GM10266 (cell line): ENCODE measurements around the gene UNCX.
"Not testable (repeated sequence)": the region's sequence is repeated elsewhere in the genome, so short reads cannot be mapped to it uniquely, and the experiment has no call there.

Experiments used
- DNase-seq: peaks from one replicate; pipeline ENCODE4 v3.0.0; 2012; ENCODE audit errors: extremely low spot score
- TF ChIP-seq, protein P1 (sequence below): IDR thresholded peaks from 2 replicates; pipeline ENCODE4 v1.5.1; 2012; ENCODE audit warnings: mild to moderate bottlenecking, low read depth; ENCODE audit not compliant: control insufficient read depth, insufficient read depth; ENCODE audit errors: missing control alignments

UNCX gene

DNA sequence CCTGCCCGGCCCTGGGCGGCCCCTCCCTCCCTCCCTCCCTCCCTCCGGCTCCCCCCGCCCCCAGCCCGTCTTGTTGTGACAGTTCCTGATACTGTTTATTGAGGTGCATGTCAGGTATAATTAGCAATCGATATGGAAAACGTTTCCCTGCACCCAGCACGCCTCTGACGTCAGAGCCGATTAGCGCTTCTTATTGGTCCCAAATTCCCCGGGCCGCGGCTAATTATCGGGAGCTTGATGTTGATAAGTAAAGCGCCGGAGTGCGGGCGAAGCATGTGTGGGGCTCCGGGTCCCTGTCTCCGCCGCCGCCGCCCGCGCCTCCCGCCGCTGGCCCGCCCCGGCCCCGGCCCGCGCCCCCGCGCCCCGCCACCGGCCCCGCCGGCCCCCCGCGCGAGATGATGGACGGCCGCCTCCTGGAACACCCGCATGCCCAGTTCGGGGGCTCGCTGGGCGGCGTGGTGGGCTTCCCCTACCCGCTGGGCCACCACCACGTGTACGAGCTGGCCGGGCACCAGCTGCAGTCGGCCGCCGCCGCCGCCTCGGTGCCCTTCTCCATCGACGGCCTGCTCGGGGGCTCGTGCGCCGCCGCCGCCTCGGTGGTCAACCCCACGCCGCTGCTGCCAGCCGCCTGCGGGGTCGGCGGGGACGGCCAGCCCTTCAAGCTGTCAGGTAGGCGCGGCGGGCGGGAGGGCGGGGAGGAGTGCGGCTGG, at the start of gene UNCX:
Gene UNCX, plus strand, starts transcription at position 250 of the 710 bp plus-strand sequence. Its CDS starts 146 bp downstream, at position 396.
- TF ChIP-seq, protein P1, sequence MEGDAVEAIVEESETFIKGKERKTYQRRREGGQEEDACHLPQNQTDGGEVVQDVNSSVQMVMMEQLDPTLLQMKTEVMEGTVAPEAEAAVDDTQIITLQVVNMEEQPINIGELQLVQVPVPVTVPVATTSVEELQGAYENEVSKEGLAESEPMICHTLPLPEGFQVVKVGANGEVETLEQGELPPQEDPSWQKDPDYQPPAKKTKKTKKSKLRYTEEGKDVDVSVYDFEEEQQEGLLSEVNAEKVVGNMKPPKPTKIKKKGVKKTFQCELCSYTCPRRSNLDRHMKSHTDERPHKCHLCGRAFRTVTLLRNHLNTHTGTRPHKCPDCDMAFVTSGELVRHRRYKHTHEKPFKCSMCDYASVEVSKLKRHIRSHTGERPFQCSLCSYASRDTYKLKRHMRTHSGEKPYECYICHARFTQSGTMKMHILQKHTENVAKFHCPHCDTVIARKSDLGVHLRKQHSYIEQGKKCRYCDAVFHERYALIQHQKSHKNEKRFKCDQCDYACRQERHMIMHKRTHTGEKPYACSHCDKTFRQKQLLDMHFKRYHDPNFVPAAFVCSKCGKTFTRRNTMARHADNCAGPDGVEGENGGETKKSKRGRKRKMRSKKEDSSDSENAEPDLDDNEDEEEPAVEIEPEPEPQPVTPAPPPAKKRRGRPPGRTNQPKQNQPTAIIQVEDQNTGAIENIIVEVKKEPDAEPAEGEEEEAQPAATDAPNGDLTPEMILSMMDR, result no peak
- DNase-seq, result no peak

DNA sequence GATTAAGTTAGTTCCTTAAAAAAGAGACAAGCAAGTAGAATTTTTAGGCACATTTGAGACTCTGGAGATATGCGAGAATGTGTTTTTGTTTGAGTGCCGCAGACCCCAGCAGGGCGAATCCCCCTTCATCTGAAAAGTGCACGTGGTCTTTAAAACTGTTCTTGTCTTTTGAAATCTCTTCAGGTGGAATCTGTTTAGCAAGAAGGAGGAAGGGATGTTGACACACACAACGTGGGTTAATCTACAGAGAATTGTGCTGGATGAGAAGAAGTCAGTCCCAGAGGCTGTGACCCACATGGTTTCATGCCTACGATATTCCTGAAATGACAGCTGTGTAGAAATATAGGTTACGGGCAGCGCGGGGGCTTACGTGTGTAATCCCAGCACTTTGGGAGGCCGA, 45.5 kb upstream of the UNCX start:
- TF ChIP-seq, protein P1, result no peak
- DNase-seq, result no peak

DNA sequence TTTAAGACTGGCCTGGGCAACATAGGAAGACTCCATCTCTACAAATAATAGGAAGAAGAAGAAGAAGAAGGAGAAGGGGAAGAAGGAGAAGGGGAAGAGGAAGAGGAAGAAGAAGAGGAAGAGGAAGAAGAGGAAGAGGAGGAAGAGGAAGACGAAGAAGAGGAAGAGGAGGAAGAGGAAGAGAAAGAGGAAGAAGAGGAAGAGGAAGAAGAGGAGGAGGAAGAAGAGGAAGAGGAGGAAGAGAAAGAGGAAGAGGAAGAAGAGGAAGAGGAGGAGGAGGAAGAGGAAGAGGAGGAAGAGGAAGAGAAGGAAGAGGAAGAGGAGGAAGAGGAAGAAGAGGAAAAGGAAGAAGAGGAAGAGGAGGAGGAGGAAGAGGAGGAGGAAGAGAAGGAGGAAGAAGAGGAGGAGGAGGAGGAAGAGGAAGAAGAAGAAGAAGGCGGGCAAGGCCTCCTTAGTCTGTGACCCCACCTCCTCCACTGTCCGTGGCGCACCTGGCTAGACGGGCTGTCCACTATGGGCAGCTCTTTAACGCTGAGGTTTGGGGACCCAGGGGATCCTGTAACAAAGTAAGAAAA, 43.9 kb upstream of the UNCX start:
- TF ChIP-seq, protein P1, result no peak
- no peak for DNase-seq

DNA sequence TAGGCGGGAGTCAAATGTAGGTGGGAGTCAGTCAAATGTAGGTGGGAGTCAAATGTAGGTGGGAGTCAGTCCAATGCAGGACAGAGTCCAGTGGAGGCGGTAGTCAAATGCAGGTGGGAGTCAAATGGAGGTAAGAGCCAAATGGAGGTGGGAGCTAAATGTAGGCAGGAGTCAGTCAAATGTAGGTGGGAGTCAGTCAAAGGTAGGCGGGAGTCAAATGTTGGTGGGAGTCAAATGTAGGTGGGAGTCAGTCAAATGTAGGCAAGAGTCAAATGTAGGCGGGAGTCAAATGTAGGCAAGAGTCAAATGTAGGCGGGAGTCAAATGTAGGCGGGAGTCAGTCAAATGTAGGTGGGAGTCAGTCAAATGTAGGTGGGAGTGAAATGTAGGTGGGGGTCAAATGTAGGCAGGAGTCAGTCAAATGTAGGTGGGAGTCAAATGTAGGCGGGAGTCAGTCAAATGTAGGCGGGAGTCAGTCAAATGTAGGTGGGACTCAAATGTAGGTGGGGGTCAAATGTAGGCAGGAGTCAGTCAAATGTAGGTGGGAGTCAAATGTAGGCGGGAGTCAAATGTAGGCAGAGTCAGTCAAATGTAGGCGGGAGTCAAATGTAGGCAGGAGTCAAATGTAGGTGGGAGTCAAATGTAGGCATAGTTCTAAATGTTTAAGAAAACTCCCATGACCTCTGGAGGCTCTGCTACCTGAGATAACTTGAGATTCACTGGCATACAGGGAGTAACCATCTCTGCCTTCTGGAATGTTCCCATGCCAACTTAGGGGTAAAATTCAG, 42.5 kb upstream of the UNCX start:
- DNase-seq, result no peak
- TF ChIP-seq, protein P1, result no peak

DNA sequence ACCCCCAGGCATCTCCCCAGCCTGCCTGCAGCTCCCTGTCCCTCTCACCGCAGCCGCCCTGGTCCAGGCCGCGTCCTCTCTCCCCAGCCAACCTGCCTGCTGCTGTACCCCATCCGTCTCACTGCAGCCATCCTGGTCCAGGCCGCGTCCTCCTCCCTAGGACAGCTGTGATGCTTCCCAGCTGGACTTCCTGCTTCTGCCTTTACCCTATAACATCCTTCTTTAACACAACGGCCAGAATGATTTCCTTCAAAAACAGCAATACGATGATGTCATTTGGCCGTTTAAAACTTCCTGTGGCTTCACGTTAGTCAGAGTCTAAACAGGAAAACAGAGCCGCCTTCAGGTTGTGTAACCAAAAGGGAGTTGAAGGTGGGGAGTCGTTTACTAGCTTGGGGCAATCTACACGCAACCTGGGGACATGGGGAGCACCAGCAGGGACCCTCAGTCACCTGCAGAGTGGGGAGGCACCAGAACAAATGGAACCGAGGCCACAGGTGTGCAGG, 40.4 kb upstream of the UNCX start:
- TF ChIP-seq, protein P1, result no peak
- no peak for DNase-seq

DNA sequence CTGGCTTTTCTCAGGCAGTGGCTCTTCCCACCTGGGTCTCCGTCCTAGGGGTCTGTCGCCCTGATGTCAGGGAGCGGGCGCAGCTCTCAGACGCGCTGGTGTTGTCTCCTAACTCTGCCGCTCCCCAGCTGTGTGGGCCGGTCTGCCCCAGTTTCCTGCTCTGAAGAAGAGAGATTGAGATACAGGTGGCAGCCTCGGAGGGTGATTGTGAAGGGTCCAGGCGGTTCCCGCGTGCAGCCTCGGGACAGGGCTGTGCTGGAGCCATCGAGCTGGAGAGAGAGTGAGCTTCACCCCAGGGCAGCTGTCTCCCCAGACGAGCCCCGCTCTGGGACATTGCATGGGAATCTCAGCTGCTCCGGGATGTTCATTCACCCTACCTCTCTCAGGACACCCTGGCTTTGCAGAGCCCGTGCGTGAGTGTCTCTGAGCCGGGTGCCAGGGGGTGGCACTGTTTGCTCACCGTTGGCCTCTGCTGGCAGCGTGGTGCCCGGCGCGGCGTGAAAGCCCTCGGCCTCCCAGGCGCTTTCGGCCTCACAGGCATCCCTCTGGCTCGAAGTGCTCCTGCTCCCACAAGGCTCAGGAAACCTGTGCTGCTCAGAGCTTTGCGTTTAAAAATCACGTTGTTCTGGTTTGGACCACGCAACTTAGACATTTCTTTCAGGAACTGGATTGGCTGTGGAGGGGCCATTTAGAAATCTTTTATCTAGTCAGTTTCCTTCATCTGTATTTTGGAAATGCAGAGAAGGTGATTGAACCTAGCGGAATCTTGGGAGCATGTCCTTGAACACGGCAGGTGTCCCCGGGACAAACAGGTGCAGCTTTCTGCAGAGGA, 38.9 kb upstream of the UNCX start:
- TF ChIP-seq, protein P1, result peak; percentile 21
- no peak for DNase-seq

DNA sequence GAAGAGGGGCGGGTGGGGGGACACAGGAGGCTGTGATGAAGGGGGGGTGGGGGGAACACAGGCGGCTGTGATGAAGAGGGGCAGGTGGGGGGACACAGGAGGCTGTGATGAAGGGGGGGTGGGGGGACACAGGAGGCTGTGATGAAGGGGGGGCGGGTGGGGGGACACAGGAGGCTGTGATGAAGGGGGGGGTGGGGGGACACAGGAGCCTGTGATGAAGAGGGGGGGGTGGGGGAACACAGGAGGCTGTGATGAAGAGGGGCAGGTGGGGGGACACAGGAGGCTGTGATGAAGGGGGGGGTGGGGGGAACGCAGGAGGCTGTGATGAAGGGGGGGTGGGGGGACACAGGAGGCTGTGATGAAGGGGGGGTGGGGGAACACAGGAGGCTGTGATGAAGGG, 36.2 kb upstream of the UNCX start:
- not testable (repeated sequence) for DNase-seq
